Common myeloid progenitor, CD34-positive (primary cell): ENCODE results near the gene TIMM9.

Experiments used
- CTCF ChIA-PET: fragments of 350-600 bp; sonication (Branson Sonifier 250); formaldehyde crosslinking; loops from one replicate; lab custom pipeline; 2021; ENCODE audit warnings: antibody characterized with exemption; lab: Charles Lee
- POLR2A ChIA-PET: fragments of 350-600 bp; sonication (Branson Sonifier 250); formaldehyde crosslinking; loops from one replicate; lab custom pipeline; 2021; ENCODE audit warnings: antibody characterized with exemption; lab: Charles Lee
- DNase-seq, 3 donors: peaks; one replicate each; pipeline versions ENCODE4 v3.0.0 to v3.0.0-alpha.2; 2013
- H3K27ac ChIP-seq, 2 experiments: 1 replicate in 1 of 2; 2 replicates in 1 of 2; pipeline ENCODE4 v1.7.0; 2013; ENCODE audit warnings: inconsistent platforms in 2 of 2, low read length in 2 of 2, mild to moderate bottlenecking in 2 of 2, low read depth in 1 of 2, moderate library complexity in 1 of 2; ENCODE audit not compliant: severe bottlenecking in 2 of 2, insufficient read depth in 1 of 2, poor library complexity in 1 of 2
- H3K27me3 ChIP-seq, 5 experiments: replicated peaks in 2 of 5; 1 replicate in 3 of 5; 2 replicates in 2 of 5; pipeline versions ENCODE4 v1.6.1 to v1.7.0; 2013; ENCODE audit warnings: low read length in 4 of 5, mild to moderate bottlenecking in 2 of 5, moderate library complexity in 2 of 5, inconsistent platforms in 1 of 5; ENCODE audit not compliant: insufficient read depth in 5 of 5, control insufficient read depth in 4 of 5
- H3K36me3 ChIP-seq, 4 experiments: 1 replicate in 2 of 4; 2 replicates in 2 of 4; pipeline versions ENCODE4 v1.6.1 to v1.7.0; 2013; ENCODE audit warnings: low read length in 3 of 4, control low read depth in 1 of 4, mild to moderate bottlenecking in 1 of 4; ENCODE audit not compliant: control insufficient read depth in 4 of 4, insufficient read depth in 4 of 4
- H3K4me1 ChIP-seq, 4 experiments: 1 replicate in 3 of 4; 2 replicates in 1 of 4; pipeline versions ENCODE4 v1.6.1 to v1.7.1; 2013; ENCODE audit warnings: low read length in 3 of 4, mild to moderate bottlenecking in 3 of 4, control low read depth in 1 of 4, inconsistent platforms in 1 of 4, moderate library complexity in 1 of 4; ENCODE audit not compliant: control insufficient read depth in 4 of 4, insufficient read depth in 4 of 4; ENCODE audit errors: control extremely low read depth in 1 of 4
- H3K4me3 ChIP-seq, 7 experiments: 1 replicate in 4 of 7; 2 replicates in 3 of 7; pipeline versions ENCODE4 v1.5.1 to v1.7.0; 2013; ENCODE audit warnings: mild to moderate bottlenecking in 7 of 7, low read length in 6 of 7, moderate library complexity in 6 of 7, inconsistent platforms in 2 of 7, low read depth in 2 of 7, control low read depth in 1 of 7; ENCODE audit not compliant: insufficient read depth in 4 of 7, control insufficient read depth in 1 of 7; ENCODE audit errors: extremely low read depth in 1 of 7
- H3K9me3 ChIP-seq, 5 experiments: 1 replicate in 4 of 5; 2 replicates in 1 of 5; pipeline versions ENCODE4 v1.6.1 to v1.7.1; 2013; ENCODE audit warnings: low read length in 4 of 5, mild to moderate bottlenecking in 2 of 5, inconsistent platforms in 1 of 5, low read depth in 1 of 5, moderate library complexity in 1 of 5; ENCODE audit not compliant: control insufficient read depth in 4 of 5, insufficient read depth in 2 of 5; ENCODE audit errors: control extremely low read depth in 1 of 5
- WGBS: methylation state at CpG from one replicate; pipeline ENCODE4 v1.1.5; 2013; ENCODE audit not compliant: insufficient coverage; 5-methylcytosine and 5-hydroxymethylcytosine counted together

TIMM9 gene

DNA sequence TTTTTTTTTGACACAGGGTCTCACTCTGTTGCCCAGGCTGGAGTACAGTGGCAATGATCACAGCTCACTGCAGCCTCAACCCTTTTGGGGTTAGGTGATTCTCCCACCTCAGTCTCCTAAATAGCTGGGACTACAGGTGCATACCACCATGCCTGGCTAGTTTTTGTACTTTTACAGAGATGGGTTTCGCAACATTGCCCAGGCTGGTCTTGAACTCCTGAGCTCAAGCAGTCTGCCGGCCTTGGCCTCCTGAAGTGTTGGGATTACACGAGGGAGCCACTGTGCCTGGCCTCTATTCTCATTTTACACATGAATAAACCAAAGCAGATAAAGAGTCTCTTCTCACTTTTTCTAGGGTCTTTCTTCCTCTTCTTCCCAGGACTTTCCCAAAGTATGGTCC, 28.4 kb downstream of the TIMM9 start:
- H3K4me1 ChIP-seq, result peaks cover 0 to 14% (median 11%) of the 10 kb centered on the region in 4 experiments
- no peaks in the 10 kb centered on the region for H3K36me3 ChIP-seq
- POLR2A ChIA-PET, result no interaction called here
- H3K4me3 ChIP-seq, result no peak overlapping the region
- WGBS, result 95% methylated on average over 3 of the region's 3 CpGs
- no peaks in the 10 kb centered on the region for H3K9me3 ChIP-seq
- no peak for DNase-seq
- H3K27me3 ChIP-seq, result no peaks in the 10 kb centered on the region
- CTCF ChIA-PET, result interaction anchor here (1.1 kb wide), 1 partner anchor 18 kb away, joined by 4 read pairs; no protein-coding TSS in a partner anchor
- H3K27ac ChIP-seq, result no peak overlapping the region

DNA sequence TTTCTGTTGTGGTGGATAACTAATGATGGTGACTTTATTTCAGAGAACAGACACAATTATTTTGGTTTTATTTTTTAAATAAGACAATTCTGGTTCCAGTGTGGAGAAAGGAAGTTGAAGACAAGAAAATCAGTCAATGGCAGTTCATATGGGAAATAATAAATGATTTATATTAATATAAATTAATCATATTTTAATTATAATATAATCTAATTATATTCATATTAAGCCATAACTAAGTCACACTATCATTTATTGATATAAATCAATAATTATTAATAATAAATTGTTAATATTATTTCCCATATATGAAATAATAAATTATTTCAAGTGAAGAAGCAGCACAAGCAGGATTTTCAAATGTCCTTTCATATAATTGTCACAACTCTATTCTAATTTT, 28.8 kb downstream of the TIMM9 start:
- Histone ChIP-seq H3K27me3 (no peaks in the 10 kb centered on the region), H3K27ac (no peak overlapping the region), H3K4me1 (peaks cover 0 to 14% (median 11%) of the 10 kb centered on the region in 4 experiments), H3K9me3 (no peaks in the 10 kb centered on the region), H3K36me3 (no peaks in the 10 kb centered on the region), H3K4me3 (no peak overlapping the region)
- POLR2A ChIA-PET, result interaction anchor here (1.1 kb wide), 1 partner anchor 29 kb away, joined by 5 read pairs; the partner anchor contains the start of genes KIAA0586 and TIMM9
- DNase-seq, result no peak
- CTCF ChIA-PET, result interaction anchor here (0.8 to 1.0 kb wide), 2 partner anchors 13 to 15 kb away, joined by 4 to 5 read pairs; no protein-coding TSS in a partner anchor

DNA sequence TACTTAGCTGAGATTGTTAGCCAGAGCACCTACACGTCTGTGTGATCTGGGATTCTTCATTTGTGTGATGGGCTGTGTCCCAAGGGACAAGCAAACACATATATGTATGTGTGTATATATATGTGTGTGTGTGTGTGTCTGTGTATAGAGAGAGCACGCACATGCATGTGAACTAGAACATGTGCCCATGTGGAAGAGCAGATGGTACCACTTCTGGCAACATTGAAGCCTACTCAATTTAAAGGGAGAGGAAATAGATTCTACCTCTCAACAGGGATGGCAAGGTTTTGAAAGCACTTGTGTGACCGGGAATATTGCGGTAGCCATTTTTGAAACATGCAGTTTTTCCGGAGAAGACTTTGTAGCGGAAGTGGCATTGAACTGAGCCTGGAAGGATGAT, 30.2 kb downstream of the TIMM9 start:
- H3K4me1 ChIP-seq, result peaks cover 0 to 14% (median 11%) of the 10 kb centered on the region in 4 experiments
- POLR2A ChIA-PET, result no interaction called here
- WGBS, result 100% methylated on average over 6 of the region's 6 CpGs
- no peaks in the 10 kb centered on the region for H3K27me3 ChIP-seq
- no peak overlapping the region for H3K27ac ChIP-seq
- DNase-seq, result no peak
- CTCF ChIA-PET, result interaction anchor here (2.7 to 3.6 kb wide), 2 partner anchors 15 to 29 kb away, joined by 9 to 19 read pairs; partner anchors contain the start of genes KIAA0586 and TIMM9
- no peaks in the 10 kb centered on the region for H3K9me3 ChIP-seq
- H3K36me3 ChIP-seq, result no peaks in the 10 kb centered on the region
- no peak overlapping the region for H3K4me3 ChIP-seq

DNA sequence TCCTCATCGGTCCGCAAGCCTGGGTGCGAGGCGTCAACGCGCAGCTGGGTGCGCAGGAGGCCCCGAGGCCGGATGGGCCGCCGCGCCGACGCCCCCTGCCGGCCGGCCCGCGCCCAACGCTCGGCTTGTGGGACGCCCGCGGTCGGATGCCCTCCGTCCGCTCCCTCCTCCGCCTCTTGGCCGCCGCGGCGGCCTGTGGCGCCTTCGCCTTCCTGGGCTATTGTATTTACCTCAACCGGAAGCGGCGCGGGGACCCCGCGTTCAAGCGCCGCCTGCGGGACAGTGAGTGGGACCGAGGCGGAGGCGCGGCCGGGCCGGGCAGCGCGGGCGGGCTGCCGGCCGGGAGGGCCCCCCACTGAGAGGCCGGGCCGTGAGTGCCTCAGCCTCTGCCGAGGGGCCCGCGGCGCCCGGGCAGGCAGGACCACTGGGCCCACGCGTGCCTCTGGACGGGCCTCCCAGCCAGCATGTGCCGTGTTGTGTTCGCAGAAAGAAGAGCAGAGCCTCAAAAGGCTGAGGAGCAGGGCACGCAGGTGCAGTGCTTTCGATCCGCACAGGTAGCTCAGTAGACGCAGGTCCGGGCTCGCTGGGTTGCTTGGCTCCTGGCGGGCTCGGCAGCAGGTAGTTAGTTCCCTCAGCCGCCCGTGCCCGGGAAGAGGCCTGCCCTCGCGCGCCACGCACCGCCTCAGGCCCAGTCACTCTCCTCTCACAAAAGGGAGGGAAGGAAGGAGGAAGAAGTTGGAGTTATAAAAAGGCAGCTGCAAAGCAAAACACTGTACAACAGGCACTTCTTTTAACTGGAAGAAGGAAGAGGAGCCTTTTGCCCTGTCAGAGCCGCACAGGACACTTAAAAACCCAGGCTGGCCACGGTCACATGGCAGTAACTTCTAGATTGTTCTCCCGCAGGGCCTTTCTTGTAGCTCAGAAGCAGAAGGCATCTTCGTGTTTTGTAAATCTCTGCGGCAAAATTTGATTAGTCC, 31.2 kb downstream of the TIMM9 start, which contains the start of gene TOMM20L:
Gene TOMM20L (plus strand): TSS at position 119 of the 977 bp plus-strand sequence. CDS start 28 bp downstream, at position 147.
- WGBS, result 6% methylated on average over 75 of the region's 86 CpGs
- H3K4me3 ChIP-seq, result peak within 1 kb of the TSS; percentile 41 to 85 (median 67)
- no peaks in the 10 kb centered on the region for H3K27me3 ChIP-seq
- peaks cover 0 to 14% (median 11%) of the 10 kb centered on the region in 4 experiments for H3K4me1 ChIP-seq
- ChIA-PET CTCF (interaction anchor here (0.8 to 3.6 kb wide), 9 partner anchors 14 to 287 kb away, joined by 3 to 19 read pairs (median 4); partner anchors contain the start of genes KIAA0586 and TIMM9), POLR2A (no interaction called here)
- DNase-seq, result peak; percentile 64 to 83 (median 80)
- peak within 1 kb of the TSS in 1 of 2 experiments; percentile 49 for H3K27ac ChIP-seq
- no peaks in the 10 kb centered on the region for H3K9me3 ChIP-seq
- no peaks in the 10 kb centered on the region for H3K36me3 ChIP-seq

DNA sequence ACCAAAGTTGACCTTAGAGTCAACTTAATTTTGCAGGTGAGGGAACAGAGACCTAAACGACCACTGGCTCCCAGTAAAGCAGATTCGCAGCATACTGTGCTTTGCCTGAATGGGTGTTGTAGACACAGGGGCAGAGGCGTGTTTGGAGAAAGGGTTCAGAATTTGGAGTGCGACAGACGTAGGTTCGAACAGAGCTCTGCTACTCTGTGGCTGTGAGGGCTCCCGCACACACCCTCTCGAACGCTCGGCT, 31.8 kb downstream of the TIMM9 start:
- Histone ChIP-seq H3K27me3 (no peaks in the 10 kb centered on the region), H3K27ac (no peak overlapping the region), H3K9me3 (no peaks in the 10 kb centered on the region), H3K4me3 (peak overlapping the region; percentile 41 to 85 (median 67)), H3K36me3 (no peaks in the 10 kb centered on the region), H3K4me1 (peaks cover 0 to 14% (median 11%) of the 10 kb centered on the region in 4 experiments)
- CTCF ChIA-PET, result interaction anchor here (0.8 to 3.6 kb wide), 8 partner anchors 14 to 286 kb away, joined by 3 to 19 read pairs (median 4); partner anchors contain the start of genes KIAA0586 and TIMM9
- POLR2A ChIA-PET, result no interaction called here
- DNase-seq, result no peak
- WGBS, result 15% methylated on average over 10 of the region's 10 CpGs

DNA sequence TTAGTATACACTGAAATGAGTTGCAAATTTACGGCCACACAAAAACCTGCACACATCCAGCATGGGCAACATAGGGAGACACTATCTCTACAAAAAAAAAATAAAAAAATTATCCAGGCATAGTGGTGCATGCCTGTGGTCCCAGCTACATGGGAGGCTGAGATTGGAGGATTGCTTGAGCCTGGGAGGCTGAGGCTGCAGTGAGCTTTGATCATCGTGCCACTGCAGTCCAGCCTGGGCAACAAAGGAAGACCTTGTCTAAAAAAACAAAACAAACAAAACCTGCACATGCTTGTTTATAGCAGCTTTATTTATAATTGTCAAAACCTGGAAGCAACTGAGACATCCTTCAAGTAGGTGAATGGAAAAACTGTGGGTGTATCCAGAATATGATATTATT, 36.5 kb downstream of the TIMM9 start:
- no peak for DNase-seq
- H3K27ac ChIP-seq, result no peak overlapping the region
- peaks cover 0 to 3% (median 0%) of the 10 kb centered on the region in 4 experiments for H3K36me3 ChIP-seq
- 100% methylated on average over 1 of the region's 2 CpGs for WGBS
- ChIA-PET CTCF (interaction anchor here (0.6 to 1.1 kb wide), 3 partner anchors 11 to 44 kb away, joined by 3 to 4 read pairs (median 3); no protein-coding TSS in a partner anchor), POLR2A (no interaction called here)
- H3K4me1 ChIP-seq, result peaks cover 0 to 6% (median 4%) of the 10 kb centered on the region in 4 experiments
- H3K9me3 ChIP-seq, result no peaks in the 10 kb centered on the region
- H3K27me3 ChIP-seq, result no peaks in the 10 kb centered on the region
- no peak overlapping the region for H3K4me3 ChIP-seq

DNA sequence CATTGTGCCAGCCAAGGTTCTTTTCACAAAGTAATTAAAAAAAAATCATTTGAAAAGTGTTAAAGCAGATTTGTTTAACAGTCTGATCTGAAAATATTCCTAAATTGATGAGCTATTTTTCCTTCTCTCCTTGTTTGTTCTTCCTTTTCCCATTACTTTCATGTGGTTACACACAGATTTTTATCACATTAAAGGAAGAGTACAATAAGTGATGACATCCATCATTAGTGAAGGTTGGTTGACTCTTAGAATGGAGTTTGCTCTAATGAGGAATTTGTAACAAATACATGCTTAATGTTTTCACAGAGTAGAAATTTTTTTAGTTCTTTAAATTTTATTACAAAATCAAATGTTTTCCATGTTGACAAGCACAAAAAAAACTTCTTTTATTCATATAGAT, 50.5 kb downstream of the TIMM9 start:
- Histone ChIP-seq H3K9me3 (no peaks in the 10 kb centered on the region), H3K27ac (no peak overlapping the region), H3K36me3 (peaks cover 10 to 38% (median 15%) of the 10 kb centered on the region in 4 experiments), H3K4me3 (no peak overlapping the region), H3K27me3 (no peaks in the 10 kb centered on the region), H3K4me1 (no peaks in the 10 kb centered on the region)
- ChIA-PET CTCF (interaction anchor here (1.0 kb wide), 1 partner anchor 17 kb away, joined by 3 read pairs; no protein-coding TSS in a partner anchor), POLR2A (no interaction called here)
- no peak for DNase-seq
